CD4-positive, alpha-beta T cell (primary cell): ENCODE data around the gene VWF. TPM values are rescaled to one million over a fixed set of nuclear protein-coding genes. Genes with fewer than 3 reads are reported as not detected.

Experiments
- ATAC-seq: fragments of 200-7000 bp; cut with Tn5 transposase; one replicate; pipeline ENCODE4 v1.10.0; 2022; ENCODE audit warnings: mild to moderate bottlenecking; ENCODE audit not compliant: poor library complexity
- CTCF ChIA-PET: fragments of 350-600 bp; sonication (Branson Sonifier 250); formaldehyde crosslinking; loops from one replicate; lab custom pipeline; 2021; ENCODE audit warnings: antibody characterized with exemption, inconsistent platforms; lab: Charles Lee
- POLR2A ChIA-PET: fragments of 350-600 bp; sonication (Branson Sonifier 250); formaldehyde crosslinking; loops from one replicate; lab custom pipeline; 2021; ENCODE audit warnings: antibody characterized with exemption, inconsistent platforms; lab: Charles Lee
- DNase-seq, 14 experiments: peaks; one replicate each; pipeline ENCODE4 v3.0.0-alpha.2; 2013 to 2020; ENCODE audit warnings: mixed read lengths in 2 of 14
- H3K27ac ChIP-seq, 2 donors: one replicate each; pipeline versions ENCODE4 v1.5.1 to v1.7.0; 2013; ENCODE audit warnings: low read length in 2 of 2, low read depth in 1 of 2, mild to moderate bottlenecking in 1 of 2
- H3K27me3 ChIP-seq, 2 experiments: 1 replicate in 1 of 2; 2 replicates in 1 of 2; pipeline versions ENCODE4 v1.6.1 to v1.7.0; 2013; ENCODE audit warnings: low read length in 2 of 2, control low read depth in 1 of 2, mild to moderate bottlenecking in 1 of 2, moderate library complexity in 1 of 2; ENCODE audit not compliant: insufficient read depth in 2 of 2, control insufficient read depth in 1 of 2
- H3K36me3 ChIP-seq: one replicate; pipeline ENCODE4 v1.6.1; 2013; ENCODE audit warnings: low read length, control low read depth; ENCODE audit not compliant: insufficient read depth
- H3K4me1 ChIP-seq: one replicate; pipeline ENCODE4 v1.6.1; 2013; ENCODE audit warnings: low read length, control low read depth; ENCODE audit not compliant: insufficient read depth
- H3K4me3 ChIP-seq: one replicate; pipeline ENCODE4 v1.5.1; 2013; ENCODE audit warnings: mild to moderate bottlenecking, low read length, moderate library complexity
- H3K9me3 ChIP-seq, 2 experiments: 1 replicate in 1 of 2; 2 replicates in 1 of 2; pipeline versions ENCODE4 v1.6.1 to v1.7.0; 2013; ENCODE audit warnings: low read length in 2 of 2, mild to moderate bottlenecking in 2 of 2, control low read depth in 1 of 2, moderate library complexity in 1 of 2; ENCODE audit not compliant: control insufficient read depth in 1 of 2, insufficient read depth in 1 of 2
- H3K27ac Mint-ChIP-seq: one replicate; pipeline ENCODE4 v1.8.0; 2020; ENCODE audit warnings: mixed read lengths
- H3K27me3 Mint-ChIP-seq: one replicate; pipeline ENCODE4 v1.8.0; 2021; ENCODE audit warnings: mixed read lengths
- H3K36me3 Mint-ChIP-seq: one replicate; pipeline ENCODE4 v1.8.0; 2021; ENCODE audit warnings: low read depth, mixed read lengths
- H3K4me1 Mint-ChIP-seq: one replicate; pipeline ENCODE4 v1.8.0; 2021; ENCODE audit warnings: low read depth, mixed read lengths
- H3K4me3 Mint-ChIP-seq: one replicate; pipeline ENCODE4 v1.8.0; 2020; ENCODE audit warnings: mild to moderate bottlenecking, mixed read lengths
- H3K9me3 Mint-ChIP-seq: one replicate; pipeline ENCODE4 v1.8.0; 2020; ENCODE audit warnings: mixed read lengths
- CTCF ChIP-seq: fragments of 200-600 bp; IDR thresholded peaks from one replicate; pipeline ENCODE4 v1.8.0; 2022; ENCODE audit warnings: antibody characterized with exemption, mild to moderate bottlenecking
- intact Hi-C, 2 experiments: fragments of 100-400 bp; cut with DNase I in 1 of 2; cut with micrococcal nuclease in 1 of 2; formaldehyde crosslinking; loops; one replicate each; pipeline versions ENCODE4 v1.15.1 to v1.9.0; 2023 to 2025; cut with DNase I, micrococcal nuclease
- total RNA-seq, 174 experiments: library from RNA in 2 of 174; stranded (reverse) in 2 of 174; gene quantifications; one replicate each; pipeline ENCODE4 v1.2.3 and lab custom pipeline; 2021 to 2026

VWF gene
- total RNA-seq, 2 experiments from 2014 or later: 0.20 TPM; not detected in 1

- H3K27ac ChIP-seq: no peak overlapping the region
- no peaks in the 10 kb centered on the region for H3K9me3 Mint-ChIP-seq
- ChIA-PET CTCF (no interaction called here), POLR2A (no interaction called here)
- H3K27me3 Mint-ChIP-seq: peaks cover 21% of the 10 kb centered on the region
- H3K9me3 ChIP-seq: no peaks in the 10 kb centered on the region
- H3K4me3 ChIP-seq: no peak overlapping the region
- TF ChIP-seq CTCF: no peak
- no peak overlapping the region for H3K4me3 Mint-ChIP-seq
- H3K27me3 ChIP-seq: peaks cover 0 to 7% of the 10 kb centered on the region in 2 experiments
- H3K27ac Mint-ChIP-seq: no peak overlapping the region
- peaks cover 24% of the 10 kb centered on the region for H3K4me1 ChIP-seq
- no peaks in the 10 kb centered on the region for H3K36me3 ChIP-seq
- peaks cover 44% of the 10 kb centered on the region for H3K4me1 Mint-ChIP-seq
- intact Hi-C loops: no loop called here
- ATAC-seq (no peak), DNase-seq (no peak)
- no peaks in the 10 kb centered on the region for H3K36me3 Mint-ChIP-seq
Observed at GRCh38 chr12:6071589-6071988, 52.9 kb downstream of the VWF start.

DNA sequence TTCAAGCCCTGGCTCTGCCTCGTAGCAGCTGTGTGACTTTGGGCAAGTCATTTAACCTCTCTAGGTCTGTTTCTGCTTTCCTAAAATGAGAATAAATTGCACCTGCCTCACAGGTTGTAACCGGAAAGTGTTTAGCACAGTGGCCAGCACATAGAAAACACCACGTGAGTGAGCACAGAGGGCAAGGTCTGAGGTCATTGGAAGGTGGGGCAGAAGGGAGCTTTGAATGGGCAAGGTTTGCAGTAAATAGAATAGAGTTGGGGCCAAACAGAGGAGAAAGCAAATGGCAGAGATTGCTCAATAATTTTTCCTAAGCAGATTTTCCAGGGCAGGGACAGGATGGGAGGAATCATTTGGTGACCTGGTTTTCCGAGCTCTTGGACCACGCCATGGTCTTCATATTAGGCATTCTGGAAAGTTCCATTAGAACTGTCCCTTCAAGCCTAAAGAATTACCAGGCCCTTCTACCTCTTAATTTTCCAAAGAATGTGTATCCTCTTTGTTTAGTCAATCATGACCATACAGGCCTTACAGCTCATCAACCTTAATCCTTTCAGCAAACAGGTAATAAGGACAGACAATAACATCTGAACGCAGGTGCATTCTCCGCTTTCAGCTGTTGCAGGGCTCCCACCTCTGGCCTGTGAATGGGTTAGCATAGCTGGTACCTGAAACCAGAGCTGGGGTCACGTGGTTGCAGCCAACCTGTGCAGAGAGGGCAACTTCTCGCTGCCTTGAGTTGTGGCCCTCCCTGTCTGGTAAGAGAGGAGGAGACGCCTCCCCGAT, 53.8 kb downstream of the VWF start:
- H3K4me3 Mint-ChIP-seq: no peak overlapping the region
- H3K36me3 ChIP-seq: no peaks in the 10 kb centered on the region
- H3K9me3 Mint-ChIP-seq: no peaks in the 10 kb centered on the region
- no peaks in the 10 kb centered on the region for H3K36me3 Mint-ChIP-seq
- H3K27me3 Mint-ChIP-seq: peaks cover 12% of the 10 kb centered on the region
- ChIA-PET POLR2A (no interaction called here), CTCF (no interaction called here)
- peaks cover 20% of the 10 kb centered on the region for H3K4me1 ChIP-seq
- intact Hi-C loops: no loop called here
- peaks cover 0 to 4% of the 10 kb centered on the region in 2 experiments for H3K27me3 ChIP-seq
- no peak overlapping the region for H3K27ac ChIP-seq
- no peak overlapping the region for H3K27ac Mint-ChIP-seq
- H3K4me1 Mint-ChIP-seq: peaks cover 38% of the 10 kb centered on the region
- ATAC-seq: no peak
- H3K9me3 ChIP-seq: no peaks in the 10 kb centered on the region
- DNase-seq: no peak
- no peak for TF ChIP-seq CTCF
- H3K4me3 ChIP-seq: no peak overlapping the region

GRCh38 chr12:6069437-6070093, 54.9 kb downstream of the VWF start:
- Histone ChIP-seq H3K27ac (no peak overlapping the region), H3K4me3 (no peak overlapping the region), H3K27me3 (no peaks in the 10 kb centered on the region), H3K4me1 (peaks cover 9% of the 10 kb centered on the region), H3K9me3 (no peaks in the 10 kb centered on the region), H3K36me3 (no peaks in the 10 kb centered on the region)
- Mint-ChIP-seq H3K36me3 (no peaks in the 10 kb centered on the region), H3K4me3 (peak overlapping the region; percentile 49), H3K27ac (no peak overlapping the region), H3K27me3 (peaks cover 2% of the 10 kb centered on the region), H3K9me3 (no peaks in the 10 kb centered on the region), H3K4me1 (peaks cover 27% of the 10 kb centered on the region)
- ATAC-seq (peak; percentile 48), DNase-seq (peak in 5 of 14 experiments; percentile 10 to 55 (median 23))
- intact Hi-C loops: no loop called here
- POLR2A ChIA-PET: no interaction called here
- no peak for TF ChIP-seq CTCF
- CTCF ChIA-PET: no interaction called here
